HG03045 (cell line): ENCODE results near the gene TRIM34.
"Not testable (repeated sequence)": the region's sequence is repeated elsewhere in the genome, so short reads cannot be mapped to it uniquely, and the experiment has no call there.

Experiments
- ATAC-seq: cut with Tn5 transposase; IDR thresholded peaks from one replicate; pipeline ENCODE4 v1.9.1; 2021; ENCODE audit warnings: mild to moderate bottlenecking, moderate library complexity; ENCODE audit not compliant: unreplicated experiment

Gene TRIM34

GRCh38 chr11:5683620-5684019, 58.8 kb downstream of the TRIM34 start:
- not testable (repeated sequence) for ATAC-seq

DNA sequence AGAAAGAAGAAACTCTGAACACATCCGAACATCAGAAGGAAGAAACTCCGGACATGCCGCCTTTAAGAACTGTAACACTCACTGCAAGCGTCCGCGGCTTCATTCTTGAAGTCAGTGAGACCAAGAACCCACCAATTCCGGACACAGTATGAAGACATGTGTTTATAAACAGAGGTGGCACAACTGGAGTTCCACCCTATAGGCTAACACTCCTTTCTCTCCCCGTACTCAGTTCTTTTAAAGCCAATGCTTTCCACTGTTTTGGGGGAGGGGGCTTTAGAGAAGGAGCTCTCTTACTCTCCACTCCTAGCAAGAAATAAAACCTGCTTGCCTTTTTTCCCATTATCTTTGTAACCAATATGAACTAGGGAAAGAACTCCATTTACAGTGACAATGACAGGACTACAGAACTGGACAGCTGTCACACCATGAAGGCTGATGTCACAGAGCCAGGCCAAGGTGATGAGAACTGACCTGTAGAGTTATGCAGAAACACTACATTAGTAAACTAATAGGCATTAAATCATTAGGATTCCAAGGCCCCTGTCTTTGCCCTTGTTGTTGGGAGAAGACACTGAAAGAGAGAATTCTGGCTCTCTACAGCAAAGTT, 59.3 kb downstream of the TRIM34 start:
- ATAC-seq, result peak; percentile 15

- ATAC-seq, result peak; percentile 74
Observed at GRCh38 chr11:5684646-5685362, 60.0 kb downstream of the TRIM34 start, which contains the start of gene TRIM5. TSS of gene TRIM5 (minus strand) at chr11:5685074. CDS start at chr11:5680177, 4,897 bp downstream.

DNA sequence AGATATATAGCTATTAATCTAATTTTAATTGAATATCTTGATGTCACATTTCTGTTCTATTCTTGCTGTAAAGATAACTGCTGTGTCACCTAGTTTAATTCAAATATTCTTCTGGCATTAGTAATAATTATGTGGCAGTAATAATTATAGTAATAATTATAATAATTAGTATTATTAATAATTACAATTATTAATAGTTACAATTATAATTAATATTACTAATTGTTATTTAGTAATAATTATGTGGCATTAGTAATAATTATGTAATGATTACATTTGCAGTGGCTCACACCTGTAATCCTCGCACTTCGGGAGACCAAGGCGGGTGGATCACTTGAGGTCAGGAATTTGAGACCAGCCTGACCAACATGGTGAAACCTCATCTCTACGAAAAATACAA, 61.6 kb downstream of the TRIM34 start:
- ATAC-seq, result no peak

- no peak for ATAC-seq
Observed at GRCh38 chr11:5688482-5688881, 63.7 kb downstream of the TRIM34 start.

DNA sequence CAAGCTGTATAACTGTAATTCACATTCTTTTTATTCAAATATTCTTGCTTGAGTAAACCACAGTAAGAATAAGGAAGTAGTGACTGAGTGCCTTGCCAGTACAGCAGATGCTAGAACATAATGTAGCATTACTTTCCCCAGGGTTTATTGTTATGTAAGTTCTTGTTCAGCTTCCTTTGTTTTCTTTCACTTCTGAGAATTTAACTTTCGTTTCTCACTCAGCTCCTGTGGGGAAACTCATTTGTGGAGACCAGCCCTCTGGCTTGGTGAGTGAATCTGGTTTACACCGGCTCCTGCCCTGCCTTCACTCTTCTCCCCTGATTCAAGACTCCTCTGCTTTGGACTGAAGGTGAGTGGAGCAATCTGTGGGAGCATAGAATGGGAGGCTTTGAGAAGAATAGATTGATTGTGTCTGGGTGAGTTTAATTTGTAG, 64.8 kb downstream of the TRIM34 start, which contains the start of gene TRIM22:
Gene TRIM22 (plus strand): TSS at position 240 of the 433 bp plus-strand sequence. CDS start 6,443 bp downstream, outside the sequence.
- peak; percentile 76 for ATAC-seq

- ATAC-seq, result no peak
Observed at GRCh38 chr11:5690216-5690615, 65.4 kb downstream of the TRIM34 start.

DNA sequence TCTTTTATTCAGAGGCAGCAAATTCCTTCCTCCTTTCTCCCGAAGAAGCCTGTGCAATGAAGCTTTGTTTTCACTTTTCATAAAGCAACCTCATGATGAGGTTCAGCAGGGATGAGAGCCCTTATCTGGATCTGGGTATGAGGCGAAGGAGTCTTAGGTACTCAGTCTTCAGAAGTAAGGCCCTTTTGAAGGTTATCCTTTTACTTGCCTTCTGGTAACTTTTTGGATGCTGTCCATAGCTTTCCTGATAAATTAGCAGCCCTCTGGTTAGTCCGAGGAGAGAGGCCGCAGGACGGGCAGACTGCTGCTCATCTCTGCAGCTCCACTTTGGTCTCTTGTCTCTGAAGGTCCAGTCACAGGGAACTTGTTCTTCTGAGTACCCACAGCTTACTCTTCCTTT, 65.9 kb downstream of the TRIM34 start:
- ATAC-seq, result no peak

GRCh38 chr11:5691238-5691963, 66.6 kb downstream of the TRIM34 start:
- not testable (repeated sequence) for ATAC-seq

DNA sequence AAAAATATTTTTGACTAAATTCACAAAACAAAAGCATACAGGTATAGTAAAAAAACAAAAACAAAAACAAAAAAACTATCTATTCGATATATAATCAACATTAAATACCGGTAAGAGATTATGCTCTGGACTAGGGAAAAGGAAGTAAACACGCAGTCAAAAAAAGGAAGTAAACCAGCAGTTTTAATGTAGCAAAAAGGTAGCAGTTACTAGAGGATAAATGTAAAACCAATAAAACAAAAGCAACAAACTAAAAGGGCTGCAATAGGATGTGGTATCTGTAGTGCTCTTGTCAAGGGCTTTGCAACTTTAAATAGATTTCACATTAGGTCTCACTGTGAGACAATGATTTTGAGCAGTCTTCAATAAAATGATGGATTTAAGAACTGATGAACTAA, 67.2 kb downstream of the TRIM34 start:
- no peak for ATAC-seq
